Measurements from ENCODE around the gene PRSS2. TPM values are rescaled to one million over a fixed set of nuclear protein-coding genes. Genes with fewer than 3 reads are reported as not detected.
"Not testable (repeated sequence)": the region's sequence is repeated elsewhere in the genome, so short reads cannot be mapped to it uniquely, and the experiment has no call there.

Gene PRSS2
- total RNA-seq, 1 experiment from 2014 or later: 22.4 TPM

DNA sequence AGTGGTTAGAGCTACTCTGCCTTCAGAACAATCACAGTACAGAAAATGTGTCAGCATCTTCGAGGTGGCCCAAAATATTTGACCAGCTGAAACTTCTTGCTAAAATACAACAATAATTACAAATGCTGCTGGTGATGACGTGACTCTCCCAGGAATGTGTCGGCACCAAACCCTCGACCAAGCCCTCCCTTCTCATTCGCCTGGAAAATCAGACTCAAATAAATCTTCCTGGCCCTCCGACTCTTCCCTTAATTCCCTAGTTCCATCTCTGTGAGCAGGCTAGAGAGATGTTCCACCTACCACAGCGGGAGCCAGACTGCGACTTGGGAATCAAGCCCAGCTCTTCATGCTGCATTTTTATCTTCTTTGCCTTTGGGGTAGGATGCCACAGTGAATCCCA lies 4.1 kb downstream of the PRSS2 start:
- BruUV-seq (replicated peaks): no TSS peak
- no peak overlapping the region for H3K4me3 ChIP-seq (ENCODE audit: low read depth in 2 of 2, low read length in 2 of 2)
- H3K36me3 ChIP-seq (ENCODE audit: control insufficient read depth, insufficient read depth, low read length): no peaks in the 10 kb centered on the region
- H3K27me3 ChIP-seq (ENCODE audit: control insufficient read depth, insufficient read depth, low read length): no peaks in the 10 kb centered on the region
- no peaks in the 10 kb centered on the region for H3K9me3 ChIP-seq (ENCODE audit: control insufficient read depth, insufficient read depth, low read depth, low read length)
- POLR2A ChIA-PET: no interaction called here
- DNase-seq (ENCODE audit: low read depth, low spot score): no peak
- ATAC-seq: no peak
- CTCF ChIA-PET: no interaction called here
- no peaks in the 10 kb centered on the region for H3K4me1 ChIP-seq (ENCODE audit: control insufficient read depth, insufficient read depth, low read length)
- intact Hi-C loops (cut with micrococcal nuclease; ENCODE audit: unreplicated experiment) (no loop called here), in situ Hi-C loops (cut with HindIII; ENCODE audit: low pct_unique_long_range_greater_than_20kb, low sequenced_read_pairs) (no loop called here)
- no peak overlapping the region for H3K27ac ChIP-seq (ENCODE audit: low read length)
- TF ChIP-seq TCF7L2 (IDR thresholded peaks at IDR 0.05; ENCODE audit: low read depth, low read length): no peak
- TF ChIP-seq, protein P1, sequence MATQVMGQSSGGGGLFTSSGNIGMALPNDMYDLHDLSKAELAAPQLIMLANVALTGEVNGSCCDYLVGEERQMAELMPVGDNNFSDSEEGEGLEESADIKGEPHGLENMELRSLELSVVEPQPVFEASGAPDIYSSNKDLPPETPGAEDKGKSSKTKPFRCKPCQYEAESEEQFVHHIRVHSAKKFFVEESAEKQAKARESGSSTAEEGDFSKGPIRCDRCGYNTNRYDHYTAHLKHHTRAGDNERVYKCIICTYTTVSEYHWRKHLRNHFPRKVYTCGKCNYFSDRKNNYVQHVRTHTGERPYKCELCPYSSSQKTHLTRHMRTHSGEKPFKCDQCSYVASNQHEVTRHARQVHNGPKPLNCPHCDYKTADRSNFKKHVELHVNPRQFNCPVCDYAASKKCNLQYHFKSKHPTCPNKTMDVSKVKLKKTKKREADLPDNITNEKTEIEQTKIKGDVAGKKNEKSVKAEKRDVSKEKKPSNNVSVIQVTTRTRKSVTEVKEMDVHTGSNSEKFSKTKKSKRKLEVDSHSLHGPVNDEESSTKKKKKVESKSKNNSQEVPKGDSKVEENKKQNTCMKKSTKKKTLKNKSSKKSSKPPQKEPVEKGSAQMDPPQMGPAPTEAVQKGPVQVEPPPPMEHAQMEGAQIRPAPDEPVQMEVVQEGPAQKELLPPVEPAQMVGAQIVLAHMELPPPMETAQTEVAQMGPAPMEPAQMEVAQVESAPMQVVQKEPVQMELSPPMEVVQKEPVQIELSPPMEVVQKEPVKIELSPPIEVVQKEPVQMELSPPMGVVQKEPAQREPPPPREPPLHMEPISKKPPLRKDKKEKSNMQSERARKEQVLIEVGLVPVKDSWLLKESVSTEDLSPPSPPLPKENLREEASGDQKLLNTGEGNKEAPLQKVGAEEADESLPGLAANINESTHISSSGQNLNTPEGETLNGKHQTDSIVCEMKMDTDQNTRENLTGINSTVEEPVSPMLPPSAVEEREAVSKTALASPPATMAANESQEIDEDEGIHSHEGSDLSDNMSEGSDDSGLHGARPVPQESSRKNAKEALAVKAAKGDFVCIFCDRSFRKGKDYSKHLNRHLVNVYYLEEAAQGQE (IDR thresholded peaks at IDR 0.05; ENCODE audit: insufficient read depth in 1 of 2, low read depth in 2 of 2, low read length in 1 of 2): no peak
- no peak for TF ChIP-seq SIN3A (IDR thresholded peaks at IDR 0.05; ENCODE audit: borderline replicate concordance, insufficient read depth, low read depth, low read length)
- TF ChIP-seq POLR2AphosphoS5 (IDR thresholded peaks at IDR 0.05; ENCODE audit: low read depth, low read length): no peak
- TF ChIP-seq CTCF (IDR thresholded peaks at IDR 0.05): no peak

DNA sequence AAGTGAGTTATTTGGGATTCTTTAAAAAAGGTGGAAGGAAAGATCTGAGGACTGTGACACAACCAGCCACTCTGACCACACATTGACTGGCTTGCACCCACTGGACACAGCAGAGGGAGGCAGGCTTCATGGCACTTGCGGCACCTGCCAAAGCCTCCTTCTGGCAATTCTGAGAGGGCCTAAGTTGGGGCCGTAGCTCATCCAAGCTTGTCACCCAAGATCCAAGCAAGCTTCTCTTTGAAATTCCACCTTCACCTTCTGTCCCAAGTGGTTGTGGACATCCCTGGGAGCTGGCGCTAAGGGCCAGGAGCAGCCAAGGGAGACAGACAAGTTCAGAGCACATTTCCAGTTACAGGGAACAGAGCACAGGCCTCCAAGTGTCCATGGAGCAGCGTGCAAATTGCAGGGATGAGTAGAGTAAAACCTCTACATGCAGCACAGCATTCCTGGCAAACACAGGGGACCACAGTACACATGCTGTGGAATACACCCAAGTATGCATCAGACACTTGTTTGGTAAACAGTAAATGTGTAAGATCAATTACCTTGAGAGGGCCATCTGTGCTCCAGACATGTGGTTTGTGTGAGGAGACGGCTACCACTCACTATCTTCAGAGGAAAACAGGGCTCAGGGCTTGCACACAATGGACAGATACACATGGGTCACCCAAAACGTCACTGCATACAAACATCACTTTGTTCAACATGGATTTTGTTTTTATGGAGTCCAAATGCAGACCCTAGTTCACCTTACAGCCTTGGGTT lies 4.8 kb downstream of the PRSS2 start:
- intact Hi-C loops (cut with micrococcal nuclease; ENCODE audit: unreplicated experiment); DNase-seq (ENCODE audit: low read depth, low spot score); H3K27ac ChIP-seq (ENCODE audit: low read length); POLR2A ChIA-PET; H3K36me3 ChIP-seq (ENCODE audit: control insufficient read depth, insufficient read depth, low read length); H3K27me3 ChIP-seq (ENCODE audit: control insufficient read depth, insufficient read depth, low read length); H3K4me3 ChIP-seq (ENCODE audit: low read depth in 2 of 2, low read length in 2 of 2); in situ Hi-C loops (cut with HindIII; ENCODE audit: low pct_unique_long_range_greater_than_20kb, low sequenced_read_pairs); ATAC-seq; H3K4me1 ChIP-seq (ENCODE audit: control insufficient read depth, insufficient read depth, low read length); BruUV-seq (replicated peaks); H3K9me3 ChIP-seq (ENCODE audit: control insufficient read depth, insufficient read depth, low read depth, low read length); CTCF ChIA-PET: not testable (repeated sequence)

DNA sequence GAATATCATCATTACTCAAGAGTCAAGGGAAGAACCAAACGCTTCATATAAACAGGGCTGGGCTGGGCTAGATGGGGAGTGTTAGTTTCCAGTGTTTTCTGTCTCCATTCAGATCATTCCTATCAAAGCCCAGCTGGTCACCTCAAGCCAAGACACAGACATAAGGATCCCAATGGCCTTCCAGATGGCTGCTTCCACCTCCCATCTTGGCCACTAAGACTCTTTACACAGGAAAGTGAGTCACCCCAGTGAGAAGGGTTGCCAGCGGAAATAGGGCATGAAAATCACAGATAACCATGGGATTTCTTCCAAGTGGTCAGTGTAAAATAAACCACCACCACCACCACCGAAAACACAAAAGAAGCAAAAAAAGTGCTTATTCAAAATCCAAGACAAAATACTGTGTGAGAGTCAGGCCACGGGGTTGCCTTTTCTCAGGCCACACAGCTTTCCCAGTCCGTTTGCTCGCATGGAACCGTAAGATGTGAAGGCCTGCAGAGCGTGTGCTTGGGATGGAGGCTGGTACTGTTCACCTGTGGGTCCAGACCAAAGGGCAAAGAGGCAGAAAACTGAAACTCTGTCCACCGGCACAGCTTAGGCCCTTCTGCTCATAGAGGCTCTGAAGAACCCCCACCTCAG lies 5.6 kb downstream of the PRSS2 start:
- ChIA-PET POLR2A (no interaction called here), CTCF (no interaction called here)
- ATAC-seq: no peak
- no TSS peak for BruUV-seq (replicated peaks)
- Histone ChIP-seq H3K9me3 (ENCODE audit: control insufficient read depth, insufficient read depth, low read depth, low read length) (no peaks in the 10 kb centered on the region), H3K4me3 (ENCODE audit: low read depth in 2 of 2, low read length in 2 of 2) (no peak overlapping the region), H3K36me3 (ENCODE audit: control insufficient read depth, insufficient read depth, low read length) (no peaks in the 10 kb centered on the region), H3K4me1 (ENCODE audit: control insufficient read depth, insufficient read depth, low read length) (no peaks in the 10 kb centered on the region), H3K27ac (ENCODE audit: low read length) (no peak overlapping the region), H3K27me3 (ENCODE audit: control insufficient read depth, insufficient read depth, low read length) (no peaks in the 10 kb centered on the region)
- no peak for DNase-seq (ENCODE audit: low read depth, low spot score)
- in situ Hi-C loops (cut with HindIII; ENCODE audit: low pct_unique_long_range_greater_than_20kb, low sequenced_read_pairs) (no loop called here), intact Hi-C loops (cut with micrococcal nuclease; ENCODE audit: unreplicated experiment) (no loop called here)
- TF ChIP-seq CTCF (IDR thresholded peaks at IDR 0.05) (no peak), POLR2AphosphoS5 (IDR thresholded peaks at IDR 0.05; ENCODE audit: low read depth, low read length) (no peak), TCF7L2 (IDR thresholded peaks at IDR 0.05; ENCODE audit: low read depth, low read length) (no peak), SIN3A (IDR thresholded peaks at IDR 0.05; ENCODE audit: borderline replicate concordance, insufficient read depth, low read depth, low read length) (no peak)
- TF ChIP-seq, protein P1 (IDR thresholded peaks at IDR 0.05; ENCODE audit: insufficient read depth in 1 of 2, low read depth in 2 of 2, low read length in 1 of 2): no peak
